ENCODE results near the gene MEF2B.
A peak's percentile ranks its signal among the peaks of the same experiment; 100 is the strongest.

The MEF2B gene

GRCh38 chr19:19201697-19202630 lies 31.9 kb upstream of the MEF2B start:
- H3K79me2 ChIP-seq (ENCODE audit: insufficient read depth, low read depth) = peaks cover 13% of the 10 kb centered on the region; the same call in 1 of the 2 replicates
- H3K4me1 ChIP-seq (ENCODE audit: low read depth, poor library complexity, severe bottlenecking) = no peaks in the 10 kb centered on the region
- no peaks in the 10 kb centered on the region for H4K20me1 ChIP-seq (ENCODE audit: insufficient read depth)
- H2AFZ ChIP-seq (ENCODE audit: low read depth) = no peak overlapping the region; the same call in 1 of the 2 replicates
- H3K27me3 ChIP-seq (ENCODE audit: insufficient read depth, low read depth) = no peaks in the 10 kb centered on the region
- no peaks in the 10 kb centered on the region for H3K36me3 ChIP-seq (ENCODE audit: insufficient read depth)
- TF ChIP-seq CTCF (conservative IDR thresholded peaks at IDR 0.05; ENCODE audit: low read depth, low read length) = no peak
- H3K9ac ChIP-seq = peak overlapping the region; percentile 78; the same call in 1 of the 2 replicates
- H3K27ac ChIP-seq = peak overlapping the region; percentile 60; the same call in 1 of the 2 replicates
- H3K4me2 ChIP-seq = peak overlapping the region; percentile 96
- no peak overlapping the region for H3K4me3 ChIP-seq (IDR thresholded peaks at IDR 0.05; ENCODE audit: insufficient read depth, low read depth, low read length)

- no peak overlapping the region for H2AFZ ChIP-seq (ENCODE audit: low read depth)
- H3K9ac ChIP-seq = no peak overlapping the region
- no peaks in the 10 kb centered on the region for H3K36me3 ChIP-seq (ENCODE audit: insufficient read depth)
- no peak for TF ChIP-seq CTCF (conservative IDR thresholded peaks at IDR 0.05; ENCODE audit: low read depth, low read length)
- no peak overlapping the region for H3K4me3 ChIP-seq (IDR thresholded peaks at IDR 0.05; ENCODE audit: insufficient read depth, low read depth, low read length)
- peaks cover 33% of the 10 kb centered on the region for H3K79me2 ChIP-seq (ENCODE audit: insufficient read depth, low read depth)
- peak overlapping the region; percentile 42; the same call in 1 of the 2 replicates for H3K4me2 ChIP-seq
- H3K4me1 ChIP-seq (ENCODE audit: low read depth, poor library complexity, severe bottlenecking) = peaks cover 21% of the 10 kb centered on the region
- H3K27me3 ChIP-seq (ENCODE audit: insufficient read depth, low read depth) = no peaks in the 10 kb centered on the region
- no peak overlapping the region for H3K27ac ChIP-seq
- no peaks in the 10 kb centered on the region for H4K20me1 ChIP-seq (ENCODE audit: insufficient read depth)
Observed at GRCh38 chr19:19193926-19194325, 23.9 kb upstream of the MEF2B start.

DNA sequence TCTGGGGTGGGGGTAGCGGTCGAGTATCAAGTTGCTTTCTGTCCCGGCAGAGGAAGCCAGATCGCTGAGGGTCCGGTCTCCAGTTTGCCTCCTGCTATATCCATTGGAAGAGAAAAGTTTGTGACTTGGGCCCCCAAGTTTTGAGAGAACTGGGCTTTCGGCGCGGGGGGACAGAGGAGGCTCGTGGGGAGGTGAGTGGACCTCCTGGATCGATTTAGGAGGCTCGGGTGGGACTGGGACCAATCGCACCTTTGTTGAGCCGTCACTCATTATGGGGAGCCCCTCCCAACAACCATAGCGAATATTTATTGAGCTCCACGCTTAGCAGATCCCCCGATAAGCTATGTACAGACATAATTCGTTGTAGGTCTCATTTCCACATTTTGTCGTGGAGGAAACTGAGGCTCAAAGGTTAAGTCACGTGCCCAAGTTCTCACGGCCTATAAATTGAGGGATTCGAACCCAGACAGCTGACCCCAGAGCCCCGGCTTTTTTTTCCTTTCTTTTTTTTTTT lies 22.9 kb upstream of the MEF2B start:
- Histone ChIP-seq H3K79me2 (ENCODE audit: insufficient read depth, low read depth) (peaks cover 33% of the 10 kb centered on the region), H3K9ac (peak overlapping the region; percentile 54; the same call in 1 of the 2 replicates), H3K27ac (no peak overlapping the region), H3K4me2 (peak overlapping the region; percentile 42), H3K36me3 (ENCODE audit: insufficient read depth) (no peaks in the 10 kb centered on the region), H4K20me1 (ENCODE audit: insufficient read depth) (no peaks in the 10 kb centered on the region), H2AFZ (ENCODE audit: low read depth) (peak overlapping the region; percentile 78), H3K4me3 (IDR thresholded peaks at IDR 0.05; ENCODE audit: insufficient read depth, low read depth, low read length) (no peak overlapping the region), H3K27me3 (ENCODE audit: insufficient read depth, low read depth) (no peaks in the 10 kb centered on the region), H3K4me1 (ENCODE audit: low read depth, poor library complexity, severe bottlenecking) (peaks cover 21% of the 10 kb centered on the region)
- no peak for TF ChIP-seq CTCF (conservative IDR thresholded peaks at IDR 0.05; ENCODE audit: low read depth, low read length)

DNA sequence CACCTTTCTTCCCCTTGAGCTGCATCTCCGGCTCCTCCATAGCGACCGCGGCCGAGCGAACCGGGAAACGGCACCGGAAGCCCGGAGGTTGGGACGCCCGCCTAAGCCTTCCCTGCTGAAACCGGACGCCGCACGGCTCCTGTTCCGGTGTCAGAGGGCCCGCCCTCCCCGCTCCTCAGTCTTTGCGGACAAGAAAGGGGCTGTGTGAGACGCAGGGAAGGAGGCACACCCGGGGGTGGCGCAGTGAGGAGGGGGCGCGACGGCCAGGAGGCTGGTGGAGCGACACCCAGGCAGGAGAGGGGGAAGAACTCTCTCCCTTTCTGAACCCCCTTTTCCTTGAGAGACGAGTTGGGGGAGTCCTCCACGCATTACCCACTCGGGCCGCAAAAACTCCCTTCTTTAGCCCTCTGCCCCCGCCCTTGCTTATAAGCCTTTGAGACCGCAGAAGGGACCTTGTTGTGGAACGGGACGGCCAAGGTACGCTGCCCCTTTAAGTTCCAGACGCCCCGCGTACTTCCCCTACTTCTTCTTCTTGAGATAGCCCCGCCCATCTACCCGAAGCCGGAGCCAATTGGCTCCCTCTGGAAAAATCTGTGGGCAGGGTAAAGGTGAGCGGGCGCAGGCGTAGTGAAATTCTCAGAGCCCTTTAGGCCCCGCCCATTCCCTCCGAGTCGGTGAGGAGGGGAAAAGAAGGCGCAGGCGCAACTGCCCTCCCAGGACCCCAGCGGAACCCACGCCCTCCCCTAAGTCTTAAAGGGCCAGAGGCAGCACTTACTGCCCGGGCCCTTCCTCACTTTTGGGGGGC lies 22.2 kb upstream of the MEF2B start, which contains the start of the genes BORCS8 and RFXANK:
Gene BORCS8, minus strand, starts transcription at position 75 of the 805 bp plus-strand sequence. Its CDS starts 35 bp downstream, at position 40.
Gene RFXANK, plus strand, starts transcription at position 181 of the 805 bp plus-strand sequence. CDS start 1,689 bp downstream, outside the sequence.
- TF ChIP-seq CTCF (conservative IDR thresholded peaks at IDR 0.05; ENCODE audit: low read depth, low read length) = no peak
- H3K79me2 ChIP-seq (ENCODE audit: insufficient read depth, low read depth) = peaks cover 33% of the 10 kb centered on the region
- H3K9ac ChIP-seq = peak within 1 kb of the TSS; percentile 81
- H3K4me2 ChIP-seq = peak within 1 kb of the TSS; percentile 96
- H3K27ac ChIP-seq = peak within 1 kb of the TSS; percentile 87
- H3K4me1 ChIP-seq (ENCODE audit: low read depth, poor library complexity, severe bottlenecking) = peaks cover 21% of the 10 kb centered on the region
- H4K20me1 ChIP-seq (ENCODE audit: insufficient read depth) = no peaks in the 10 kb centered on the region
- peak within 1 kb of the TSS; percentile 16 for H3K4me3 ChIP-seq (IDR thresholded peaks at IDR 0.05; ENCODE audit: insufficient read depth, low read depth, low read length)
- H3K27me3 ChIP-seq (ENCODE audit: insufficient read depth, low read depth) = no peaks in the 10 kb centered on the region
- peak within 1 kb of the TSS; percentile 98 for H2AFZ ChIP-seq (ENCODE audit: low read depth)
- no peaks in the 10 kb centered on the region for H3K36me3 ChIP-seq (ENCODE audit: insufficient read depth)

All from KMS-11 (cell line).